ENCODE measurements around the gene MRPL10.

The MRPL10 gene

GRCh38 chr17:47812146-47812920 is 19.0 kb downstream of the MRPL10 start:
- no peak for DNase-seq (ENCODE audit: low read depth)

DNA sequence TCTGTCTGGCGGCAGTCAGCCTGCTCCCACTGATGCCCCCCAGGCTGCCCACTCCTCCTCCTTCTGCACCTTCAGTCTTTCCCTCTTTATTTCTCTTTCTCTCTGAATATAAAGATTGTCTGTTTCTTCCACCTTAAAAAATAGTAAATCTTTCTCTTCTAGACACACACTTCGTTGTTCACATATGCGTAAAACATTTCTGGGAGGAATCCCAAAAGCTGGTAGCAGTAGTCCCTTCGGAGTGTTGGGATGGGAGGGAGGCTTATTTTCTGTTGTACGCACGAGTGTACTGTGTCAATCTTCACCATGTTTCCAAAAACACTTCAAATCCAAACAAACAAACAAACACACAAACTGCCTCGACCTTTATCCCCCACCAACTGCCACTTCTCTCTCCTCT is 19.6 kb downstream of the MRPL10 start:
- no peak for DNase-seq (ENCODE audit: low read depth)

GRCh38 chr17:47810901-47811635 is 20.3 kb downstream of the MRPL10 start:
- no peak for DNase-seq (ENCODE audit: low read depth)

DNA sequence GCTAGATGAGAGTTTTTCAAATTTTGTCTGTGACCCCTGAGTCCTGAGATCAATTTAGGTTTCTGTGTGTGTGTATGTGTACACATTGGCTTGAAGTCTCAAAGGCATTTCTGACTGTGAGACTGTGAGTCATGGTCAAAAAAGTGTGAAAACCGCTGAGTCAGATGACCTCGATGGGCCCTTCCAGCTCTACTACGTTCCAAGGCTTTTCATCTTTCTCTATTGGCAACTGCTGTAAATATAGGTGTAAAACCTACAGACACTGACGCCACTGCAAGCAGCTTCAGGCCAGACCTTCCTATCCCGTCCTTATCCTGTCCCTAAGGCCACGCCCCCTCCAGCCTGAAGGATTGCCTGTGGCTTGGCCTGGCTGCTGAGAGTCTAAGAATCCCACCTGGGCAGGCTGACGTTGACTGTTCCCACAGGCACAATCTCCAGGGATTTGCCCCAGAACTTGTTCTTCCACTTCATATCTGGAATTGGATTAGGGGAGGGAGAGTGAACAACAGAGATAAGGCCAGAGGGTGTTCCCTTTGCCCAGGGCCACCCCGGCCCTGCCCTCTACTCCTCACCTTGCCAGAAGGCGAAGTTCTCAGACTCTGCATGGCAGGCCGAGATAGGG is 21.0 kb downstream of the MRPL10 start:
- DNase-seq (ENCODE audit: low read depth) = no peak

DNA sequence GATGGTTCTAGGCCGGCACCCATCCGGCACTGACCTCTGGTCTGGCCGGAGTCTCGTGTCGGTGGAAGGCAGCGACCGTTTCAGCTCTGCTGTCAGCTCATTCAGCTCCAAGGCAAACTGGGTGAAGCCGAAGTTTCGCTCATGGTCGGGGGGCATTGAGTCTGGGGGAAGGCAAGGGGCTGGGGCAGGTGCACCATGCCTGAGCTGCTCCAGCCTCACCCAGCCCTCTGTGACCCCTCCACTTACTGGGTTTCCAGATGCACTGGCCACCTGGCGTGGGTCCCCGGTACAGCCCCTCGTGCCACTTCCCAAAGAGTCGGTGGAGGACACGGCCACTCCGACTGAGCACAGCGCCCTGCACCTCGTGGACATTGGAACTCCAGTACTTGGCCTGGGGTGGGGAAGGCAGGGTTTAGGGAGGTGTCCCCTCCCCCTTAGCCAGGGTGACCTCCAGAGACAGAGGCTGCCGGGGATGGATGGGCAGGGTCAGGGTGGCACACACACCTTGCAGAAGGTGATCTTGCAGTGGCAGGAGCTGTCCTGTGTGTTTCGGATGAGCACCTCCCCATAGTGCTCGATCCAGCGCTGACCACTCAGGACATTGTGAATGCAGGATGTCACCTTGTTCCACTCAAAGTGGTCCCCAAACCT is 22.4 kb downstream of the MRPL10 start:
- no peak for DNase-seq (ENCODE audit: low read depth)

GRCh38 chr17:47808036-47808829 is 23.1 kb downstream of the MRPL10 start:
- DNase-seq (ENCODE audit: low read depth) = no peak

DNA sequence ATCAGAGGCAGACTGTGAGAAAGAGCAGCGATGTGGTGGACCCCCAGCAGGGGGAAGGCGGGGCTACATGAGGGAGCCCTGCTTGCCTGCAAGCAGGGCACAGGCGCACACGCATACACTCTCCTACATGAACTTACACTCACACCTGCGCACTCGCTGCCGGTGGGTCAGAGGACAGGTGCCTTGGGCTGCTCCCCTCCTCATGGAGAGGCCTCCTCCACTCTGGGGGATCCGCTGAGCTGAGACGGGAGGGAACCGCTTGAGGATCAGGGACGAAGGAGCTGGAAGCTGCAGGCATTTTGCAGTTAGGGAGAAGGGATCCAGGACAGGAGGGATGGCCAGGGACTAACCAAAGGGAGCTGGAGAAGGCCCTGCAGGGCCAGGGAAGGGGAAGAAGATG is 23.9 kb downstream of the MRPL10 start:
- no peak for DNase-seq (ENCODE audit: low read depth)

DNA sequence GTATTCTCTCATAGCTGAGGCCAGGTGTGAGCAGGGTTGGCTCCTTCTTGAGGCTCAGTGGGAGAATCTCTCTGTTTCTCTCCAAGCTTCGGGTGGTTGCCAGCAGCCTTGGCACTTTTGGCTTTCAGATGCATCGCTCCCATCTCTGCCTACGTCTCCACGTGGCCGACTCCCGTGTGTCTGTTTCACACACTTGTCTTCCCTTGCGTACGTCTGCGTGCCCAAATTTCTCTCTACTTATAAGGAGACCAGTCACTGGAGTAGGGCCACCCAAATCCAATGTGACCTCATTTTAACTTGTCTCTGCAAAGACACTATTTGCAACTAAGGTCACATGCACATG is 24.5 kb downstream of the MRPL10 start:
- no peak for DNase-seq (ENCODE audit: low read depth)

GRCh38 chr17:47806026-47806912 is 25.1 kb downstream of the MRPL10 start:
- DNase-seq (ENCODE audit: low read depth) = no peak

- DNase-seq (ENCODE audit: low read depth) = no peak
Measured at GRCh38 chr17:47804461-47804860, 26.9 kb downstream of the MRPL10 start.

- no peak for DNase-seq (ENCODE audit: low read depth)
Measured at GRCh38 chr17:47803751-47804150, 27.6 kb downstream of the MRPL10 start.

DNA sequence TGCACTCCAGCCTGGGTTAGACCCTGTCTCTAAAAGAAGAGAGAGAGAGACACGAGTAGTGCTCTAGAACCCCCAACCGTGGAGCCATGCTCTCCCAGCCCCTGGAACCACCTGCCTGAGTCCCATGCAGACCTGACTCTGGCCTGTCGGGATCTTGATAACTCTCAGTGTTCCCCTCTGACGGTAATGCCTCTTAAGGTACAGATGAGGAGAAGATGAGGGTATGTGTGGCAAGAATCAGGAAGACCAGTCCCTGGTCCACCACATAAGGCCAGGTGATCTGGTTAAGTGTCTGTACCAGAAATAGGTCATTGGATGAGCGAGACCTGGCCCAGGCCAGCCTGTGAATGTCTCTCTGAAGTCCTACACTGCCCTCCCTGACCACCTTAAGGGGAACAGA is 28.1 kb downstream of the MRPL10 start:
- no peak for DNase-seq (ENCODE audit: low read depth)

DNA sequence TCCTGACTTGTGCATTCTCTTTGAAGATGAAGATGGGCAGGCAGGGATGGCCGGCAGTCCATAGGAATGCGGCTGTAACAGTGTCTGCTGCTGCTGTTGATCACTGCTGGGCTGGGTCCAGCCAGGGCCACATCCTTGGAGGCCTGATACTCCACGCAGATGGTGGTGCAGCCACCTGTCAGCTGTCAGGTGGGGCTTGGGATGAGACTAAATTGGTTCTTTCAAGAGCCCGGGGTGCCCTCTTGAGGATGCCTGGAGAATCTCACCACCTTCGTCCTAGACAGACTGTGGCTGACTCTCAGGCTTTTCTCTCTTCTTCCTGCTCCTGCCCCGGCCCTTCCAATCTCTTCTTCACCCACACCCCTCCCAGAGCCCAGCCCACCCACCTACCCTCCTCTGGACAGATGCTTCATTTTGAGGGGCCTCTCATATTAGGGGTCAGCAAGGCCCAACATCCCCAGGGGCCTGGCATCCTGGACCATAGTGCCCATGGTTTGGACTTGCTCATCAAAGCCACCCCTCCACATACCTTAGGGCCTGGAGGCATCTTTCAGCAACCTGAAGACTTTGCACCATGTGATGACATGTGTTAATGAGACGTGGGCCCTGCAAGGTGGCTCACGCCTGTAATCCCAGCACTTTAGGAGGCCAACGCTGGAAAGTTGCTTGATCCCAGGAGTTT is 28.9 kb downstream of the MRPL10 start:
- no peak for DNase-seq (ENCODE audit: low read depth)

DNA sequence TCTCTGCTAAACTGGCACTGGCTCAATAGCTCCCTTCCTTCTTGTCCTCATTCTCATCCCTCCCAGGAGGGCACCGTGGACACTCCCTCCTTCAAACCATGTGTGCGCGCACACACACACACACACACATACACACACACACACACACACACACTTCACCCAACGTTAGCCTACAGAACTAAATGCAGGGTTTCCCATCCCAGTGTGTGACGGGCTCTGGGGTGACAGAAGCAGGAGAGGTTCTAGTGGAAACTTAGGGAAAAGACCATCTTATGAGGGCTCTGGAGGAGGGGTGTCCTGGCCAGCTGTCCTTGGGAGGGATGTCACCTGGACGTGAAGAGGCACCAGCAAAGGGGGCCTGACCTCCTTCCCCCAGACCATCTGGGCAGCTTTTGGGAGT is 29.4 kb downstream of the MRPL10 start:
- DNase-seq (ENCODE audit: low read depth) = no peak

DNA sequence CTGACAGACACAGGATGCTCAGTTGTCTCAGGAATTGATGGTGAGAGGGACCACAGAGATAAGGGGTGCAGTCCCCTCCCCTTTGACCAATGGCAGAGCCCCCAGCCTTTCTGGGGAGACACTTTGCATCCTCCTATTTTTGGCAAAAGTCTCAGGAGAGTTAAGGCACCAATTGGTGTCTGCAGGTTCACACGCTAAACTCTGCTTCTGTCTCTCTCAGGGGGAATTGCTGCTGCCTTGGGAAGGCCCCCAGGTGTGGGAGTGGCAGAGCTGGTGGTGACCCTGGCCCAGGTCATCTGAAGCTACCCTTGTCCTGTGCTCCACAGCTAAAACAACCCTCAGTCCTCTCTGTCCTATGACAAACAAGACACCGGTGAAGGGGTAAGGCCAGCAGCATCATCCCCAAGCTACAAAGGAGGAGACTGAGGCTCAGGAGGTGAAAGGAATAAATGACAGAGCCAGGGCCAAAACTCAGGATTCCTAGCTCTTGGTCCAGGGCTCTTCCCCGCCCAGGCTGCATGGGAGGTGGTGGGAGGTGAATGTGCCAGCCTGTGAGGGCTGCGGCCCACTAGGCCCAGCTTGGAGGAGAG is 30.1 kb downstream of the MRPL10 start:
- DNase-seq (ENCODE audit: low read depth) = no peak

GRCh38 chr17:47800686-47801085 is 30.7 kb downstream of the MRPL10 start:
- no peak for DNase-seq (ENCODE audit: low read depth)

DNA sequence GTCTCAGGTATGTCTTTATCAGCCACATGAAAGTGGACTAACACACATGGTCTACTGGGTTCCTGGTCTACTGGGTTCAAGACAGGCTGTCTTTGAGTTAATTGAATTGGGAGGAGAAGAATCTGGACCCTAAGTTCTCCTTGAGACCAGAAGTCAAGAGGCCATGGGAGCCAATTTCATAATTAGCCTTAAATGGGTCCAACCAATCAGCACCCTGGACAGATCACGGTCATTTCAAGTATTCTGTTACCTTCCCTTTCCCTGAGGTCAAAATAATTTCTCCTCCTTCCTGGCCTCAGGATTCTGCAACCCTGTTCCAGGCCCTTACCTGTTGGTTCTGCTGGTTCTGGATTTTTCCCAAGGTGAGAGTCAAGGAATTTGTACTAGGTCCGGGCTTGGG is 33.5 kb downstream of the MRPL10 start:
- no peak for DNase-seq (ENCODE audit: low read depth)

- DNase-seq (ENCODE audit: low read depth) = no peak
Measured at GRCh38 chr17:47792979-47793378, 38.4 kb downstream of the MRPL10 start.

- no peak for DNase-seq (ENCODE audit: low read depth)
Measured at GRCh38 chr17:47792457-47792856, 38.9 kb downstream of the MRPL10 start.

GRCh38 chr17:47791025-47791424 is 40.3 kb downstream of the MRPL10 start:
- no peak for DNase-seq (ENCODE audit: low read depth)

All from CMK (cell line).